GM21825 (cell line): ENCODE measurements around the gene GPX3.

Source experiments
- ATAC-seq: cut with Tn5 transposase; IDR thresholded peaks from one replicate; pipeline ENCODE4 v1.9.1; 2021; ENCODE audit warnings: mild to moderate bottlenecking, moderate library complexity; ENCODE audit not compliant: unreplicated experiment

The GPX3 gene

DNA sequence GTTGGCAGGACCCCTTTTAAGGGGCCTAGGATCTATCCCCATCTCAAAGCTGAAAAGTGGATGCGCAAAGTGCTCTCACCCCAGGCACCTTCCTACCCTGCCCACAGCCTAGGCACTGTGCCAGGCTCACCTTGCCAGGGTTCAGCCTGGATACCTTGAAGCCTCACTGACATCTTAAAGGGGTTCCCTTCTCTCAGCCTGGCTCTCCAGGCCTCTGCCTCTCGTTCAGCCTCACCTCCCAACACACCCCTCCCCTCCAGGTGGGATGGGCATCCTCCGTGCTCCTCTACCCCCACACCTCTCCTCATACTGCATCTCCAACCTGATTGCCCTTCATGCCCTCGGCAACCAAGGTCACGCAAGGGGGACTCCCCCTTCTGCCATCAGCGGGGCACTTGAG, 34.9 kb downstream of the GPX3 start:
- no peak for ATAC-seq

DNA sequence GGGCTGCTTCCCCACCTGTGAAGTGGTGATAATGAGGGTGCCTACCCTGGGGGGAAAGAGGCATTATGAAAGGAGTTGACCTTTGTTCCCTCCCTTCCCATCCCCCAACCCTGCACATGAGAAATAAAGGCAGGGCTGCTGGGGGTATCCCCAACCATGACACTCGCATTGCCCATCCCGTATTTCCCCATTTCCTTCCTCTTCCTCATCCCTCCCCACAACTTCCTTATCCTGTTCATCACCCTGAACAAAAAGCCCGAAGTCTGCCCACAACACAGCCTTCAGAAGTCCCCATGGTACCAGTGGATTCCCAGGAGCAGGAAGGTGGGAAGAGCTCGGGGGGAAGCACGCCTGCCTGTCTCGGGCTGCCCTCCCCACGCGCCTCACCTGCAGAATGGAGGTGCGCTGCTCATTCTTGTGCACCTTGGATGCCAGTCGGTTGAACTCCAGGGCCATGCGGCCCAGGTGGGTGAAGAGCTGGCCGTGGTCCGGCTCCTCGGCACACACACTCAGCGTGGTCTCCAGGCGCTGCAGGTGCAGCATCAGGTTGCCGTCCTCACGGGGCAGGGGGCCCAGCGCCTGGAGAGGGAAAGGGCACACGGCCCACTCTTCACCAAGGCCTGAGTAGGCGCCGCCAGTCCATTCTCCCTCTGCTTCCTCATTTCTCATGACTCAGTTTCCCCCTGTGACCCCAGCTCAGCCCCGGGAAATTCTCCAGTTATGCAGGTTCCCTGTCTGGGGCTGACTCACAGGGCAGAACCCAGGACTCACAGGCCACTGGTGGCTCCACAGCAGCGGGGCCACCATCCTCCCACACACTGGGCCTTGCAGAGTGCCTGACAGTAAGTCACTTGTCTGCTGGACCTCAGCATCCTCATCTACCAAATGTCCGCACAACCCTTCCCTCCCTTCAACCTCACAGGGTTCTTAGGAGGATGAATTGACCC, 36.3 kb downstream of the GPX3 start:
- no peak for ATAC-seq

DNA sequence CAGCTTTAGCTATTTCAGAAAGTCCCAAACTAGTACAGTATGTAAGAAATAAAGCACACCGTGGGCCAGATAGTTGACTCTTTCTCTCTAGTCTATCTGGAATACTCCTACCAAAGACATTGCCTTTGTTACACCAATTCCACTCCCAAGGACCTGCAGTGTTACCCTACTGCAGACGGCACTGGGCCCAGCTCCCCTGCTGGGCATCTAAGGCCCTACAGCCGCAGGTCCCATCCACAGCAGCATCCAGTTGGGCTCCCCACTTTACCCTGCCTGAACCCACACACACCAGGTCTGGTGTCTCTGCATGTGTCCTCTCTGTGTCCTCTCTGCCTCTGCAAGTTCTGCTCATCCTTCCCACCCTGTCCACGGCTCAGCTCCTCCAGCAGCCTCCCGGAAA, 37.9 kb downstream of the GPX3 start:
- ATAC-seq, result no peak

DNA sequence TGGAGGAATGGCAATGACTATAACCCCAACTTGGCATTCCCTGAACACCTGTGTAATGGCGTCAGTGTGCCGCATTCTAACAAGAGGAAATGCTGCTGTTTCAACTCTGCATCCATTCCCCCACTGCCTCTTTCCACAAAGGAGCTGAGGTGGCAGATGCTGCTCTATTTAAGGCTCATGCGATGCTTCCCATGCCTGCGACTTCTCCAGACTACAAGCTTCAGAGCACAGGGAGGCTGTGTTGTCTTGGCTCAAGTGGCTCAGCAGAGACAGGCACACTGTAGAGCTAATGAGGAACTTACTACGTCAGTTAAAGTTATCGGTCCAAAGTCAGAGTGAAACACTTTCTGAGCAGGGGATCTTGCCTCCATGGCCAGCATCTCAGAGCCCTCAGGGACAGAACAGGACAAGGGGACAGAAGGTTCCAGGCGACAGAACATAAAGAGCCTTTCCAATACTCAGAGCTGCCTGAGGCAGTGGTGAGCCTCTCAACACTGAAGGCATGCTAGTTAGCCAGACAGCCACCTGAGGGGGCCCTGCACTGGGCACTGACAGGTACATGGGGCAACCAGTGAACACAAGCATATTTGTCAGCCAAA, 38.6 kb downstream of the GPX3 start:
- ATAC-seq, result no peak

DNA sequence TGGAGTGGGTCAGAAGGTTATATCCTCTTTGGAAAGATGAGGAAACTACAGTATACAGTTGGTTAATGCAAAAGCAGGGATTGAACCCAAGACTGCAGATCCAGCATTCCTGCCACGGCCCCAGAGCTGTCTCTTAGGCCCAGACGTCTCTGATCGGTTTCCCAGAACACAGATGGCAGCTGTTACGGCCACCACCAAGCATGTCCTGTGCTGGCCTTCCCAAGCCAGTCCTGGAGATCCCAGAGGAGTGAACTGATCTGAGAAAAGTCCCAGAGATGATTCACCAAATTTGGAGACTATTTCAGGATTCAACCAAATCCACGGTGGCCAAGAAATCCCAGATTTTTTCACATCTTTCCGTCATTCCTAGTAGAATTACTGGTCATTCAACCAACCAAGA, 40.4 kb downstream of the GPX3 start:
- no peak for ATAC-seq

DNA sequence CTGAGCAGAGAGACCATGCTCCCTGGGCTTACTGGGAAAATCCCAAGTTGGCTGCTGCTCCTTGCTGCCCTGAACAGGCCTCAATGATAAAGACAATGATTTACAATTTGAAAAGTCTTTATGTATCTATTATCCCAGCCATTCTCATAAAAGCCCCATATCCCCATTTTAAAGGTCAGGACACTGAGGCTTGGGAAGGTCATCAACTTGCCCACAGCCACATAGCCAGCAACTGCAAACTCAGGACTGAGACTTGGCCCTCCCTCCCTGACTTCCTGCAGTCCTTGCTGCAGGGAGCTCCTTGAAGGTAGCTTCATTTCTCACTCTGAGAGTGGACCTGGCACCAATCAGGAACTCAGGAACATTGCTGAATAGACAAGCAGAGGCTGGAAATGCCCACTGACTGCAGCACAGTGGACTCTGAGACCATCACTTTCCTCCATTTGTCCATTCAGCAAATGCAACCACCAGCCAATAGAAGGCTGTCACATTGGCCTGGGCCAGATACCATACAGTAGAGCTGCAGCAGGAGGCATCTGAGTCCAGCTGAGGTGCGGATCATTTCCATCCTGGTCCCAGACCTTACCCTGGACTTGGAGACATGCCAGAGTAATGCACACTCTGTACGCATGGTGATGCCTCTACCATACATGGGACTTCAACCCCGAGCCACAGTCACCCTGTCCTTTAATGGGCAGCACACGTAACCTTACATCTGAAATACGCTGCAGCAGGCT, 42.2 kb downstream of the GPX3 start:
- ATAC-seq, result no peak

DNA sequence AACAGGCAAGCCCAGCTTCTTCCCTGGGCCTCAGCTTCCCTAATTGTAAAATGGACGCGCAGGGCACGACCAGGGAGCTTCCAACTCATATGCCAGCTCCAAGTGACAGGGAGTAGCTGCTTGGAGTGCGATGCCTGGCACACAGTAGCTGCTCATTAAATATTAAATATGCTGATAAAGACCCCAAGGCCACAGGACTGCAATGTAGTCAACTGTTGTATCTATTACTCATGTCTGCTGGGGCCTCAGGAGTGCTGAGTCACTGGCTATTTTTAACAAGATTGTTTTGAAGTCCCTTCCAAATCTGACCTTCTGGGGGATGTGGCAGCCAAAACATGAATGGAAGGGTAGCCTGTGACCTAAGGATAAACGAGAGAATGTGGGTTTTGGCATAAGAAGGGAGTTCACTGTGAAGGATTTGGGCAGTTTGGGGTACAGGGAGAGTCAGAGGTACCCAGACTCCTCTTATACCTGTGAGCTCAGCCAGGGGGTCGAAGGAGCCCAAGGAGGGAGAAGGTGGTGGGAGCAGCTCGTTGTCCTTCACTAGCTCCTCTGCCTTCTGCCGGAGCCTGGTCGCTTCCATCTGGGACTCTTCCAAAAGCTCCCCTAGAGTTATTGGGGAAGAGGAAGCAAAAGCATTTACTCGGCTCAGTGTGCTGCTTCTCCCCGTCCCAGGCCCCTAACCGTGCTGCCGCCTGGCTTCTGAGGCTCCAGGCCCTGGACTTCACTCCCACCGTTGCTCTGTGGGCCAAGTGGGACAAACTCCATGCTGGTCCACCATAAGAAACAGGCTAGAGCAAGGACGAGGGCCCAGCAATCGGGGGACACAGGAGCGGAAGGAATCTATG, 43.0 kb downstream of the GPX3 start:
- ATAC-seq, result no peak

DNA sequence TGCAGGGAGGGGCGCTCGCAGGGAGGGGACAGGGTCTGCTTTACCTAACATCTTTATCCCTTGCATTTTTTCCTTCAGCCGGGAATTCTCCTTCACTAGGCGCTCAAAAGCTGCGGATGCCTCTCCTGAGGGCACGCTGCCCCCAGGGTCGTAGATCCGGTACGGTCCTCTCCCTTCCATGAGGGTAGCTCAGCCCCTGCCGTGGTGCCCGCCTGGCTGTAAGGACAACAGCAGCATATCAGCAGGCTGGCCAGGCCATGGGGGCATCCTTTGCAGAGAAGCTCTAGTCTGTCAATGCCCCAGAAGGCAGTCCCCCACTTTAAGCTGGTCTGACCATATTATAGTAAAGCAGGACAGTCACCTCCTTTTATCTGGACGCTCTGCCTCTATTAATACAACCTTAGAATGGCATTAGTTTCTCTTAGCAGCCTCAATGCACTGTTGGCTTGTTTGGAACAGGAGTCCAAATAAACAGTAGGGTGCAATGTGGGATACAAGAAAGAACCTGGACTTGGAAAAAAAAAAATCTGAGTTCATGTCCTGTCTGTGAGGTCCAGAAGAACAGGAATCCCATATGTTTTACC, 44.6 kb downstream of the GPX3 start:
- no peak for ATAC-seq

DNA sequence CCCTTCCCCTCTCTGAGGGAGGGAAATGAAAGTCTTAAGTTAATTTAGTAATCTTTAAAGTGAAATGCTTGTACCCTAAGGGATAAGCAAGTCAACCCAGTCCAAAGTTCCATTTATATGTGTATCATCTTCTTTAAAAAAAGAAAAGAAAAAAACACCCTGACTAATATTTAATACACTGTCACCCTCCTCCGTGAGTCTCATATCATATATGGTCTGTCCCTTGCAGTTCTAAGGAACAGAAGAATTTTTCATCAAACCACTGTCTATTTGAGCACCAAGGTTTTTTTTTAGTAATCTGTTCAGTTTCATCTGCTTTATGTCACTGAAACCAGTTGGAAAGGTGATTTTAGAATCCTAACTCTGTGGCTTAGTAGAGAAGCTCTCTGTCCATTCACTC, 45.2 kb downstream of the GPX3 start:
- ATAC-seq, result no peak

DNA sequence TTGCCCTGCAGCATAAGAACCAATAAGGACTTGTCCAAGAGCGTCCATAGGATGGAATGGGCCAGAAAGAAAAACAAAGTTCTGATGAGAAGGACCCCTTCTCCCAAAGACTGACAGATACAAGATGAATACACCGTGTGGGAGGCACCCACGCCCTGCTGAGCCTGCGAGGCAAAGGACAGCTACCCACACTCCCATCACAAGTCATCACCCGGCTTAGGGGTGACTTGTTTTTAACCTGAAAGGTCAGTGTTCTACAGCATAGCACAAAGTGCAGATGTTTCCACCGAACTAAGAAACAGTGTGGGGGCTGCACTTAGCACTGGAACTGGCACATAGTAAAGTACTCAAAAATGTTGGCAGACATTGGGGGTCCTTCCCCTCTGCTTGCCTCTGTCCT, 46.5 kb downstream of the GPX3 start:
- ATAC-seq, result no peak

DNA sequence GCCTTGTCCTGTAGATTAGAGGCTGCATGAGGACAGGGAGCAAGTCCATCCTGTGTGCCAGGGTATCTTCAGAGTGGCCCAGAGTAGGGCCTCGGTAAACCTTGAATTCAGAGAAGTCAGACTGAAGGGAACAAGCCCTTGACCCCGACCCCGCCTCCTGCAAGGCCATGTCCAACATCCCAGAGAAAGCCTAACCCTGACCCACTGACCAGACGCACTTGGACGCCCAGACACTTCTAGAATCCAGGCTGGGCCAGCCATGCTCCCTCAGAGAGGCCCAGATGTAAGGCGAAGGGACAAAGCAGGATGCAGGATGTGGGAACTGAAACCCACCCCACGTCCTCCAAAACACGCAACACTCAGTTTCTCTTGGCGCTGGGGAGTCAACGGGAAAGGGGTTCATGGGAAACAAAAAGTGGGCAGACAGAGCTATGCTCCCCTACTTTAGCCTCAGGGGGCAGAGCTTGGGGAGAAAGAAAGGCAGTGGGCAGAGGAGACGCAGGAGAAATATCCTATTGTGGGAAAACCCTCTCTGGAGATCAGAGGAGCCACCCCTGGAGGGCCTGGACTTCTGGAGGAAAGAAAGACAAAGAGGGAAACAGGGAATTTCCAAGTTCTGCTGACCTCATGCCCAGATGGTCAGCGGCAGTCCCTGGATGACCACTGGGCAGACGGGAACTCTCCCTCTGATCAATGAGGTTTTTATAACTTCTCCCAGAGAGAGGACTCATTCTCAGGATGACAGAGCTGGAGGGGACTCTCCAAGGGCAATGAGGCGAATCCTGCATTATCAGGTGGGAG, 47.4 kb downstream of the GPX3 start:
- no peak for ATAC-seq

DNA sequence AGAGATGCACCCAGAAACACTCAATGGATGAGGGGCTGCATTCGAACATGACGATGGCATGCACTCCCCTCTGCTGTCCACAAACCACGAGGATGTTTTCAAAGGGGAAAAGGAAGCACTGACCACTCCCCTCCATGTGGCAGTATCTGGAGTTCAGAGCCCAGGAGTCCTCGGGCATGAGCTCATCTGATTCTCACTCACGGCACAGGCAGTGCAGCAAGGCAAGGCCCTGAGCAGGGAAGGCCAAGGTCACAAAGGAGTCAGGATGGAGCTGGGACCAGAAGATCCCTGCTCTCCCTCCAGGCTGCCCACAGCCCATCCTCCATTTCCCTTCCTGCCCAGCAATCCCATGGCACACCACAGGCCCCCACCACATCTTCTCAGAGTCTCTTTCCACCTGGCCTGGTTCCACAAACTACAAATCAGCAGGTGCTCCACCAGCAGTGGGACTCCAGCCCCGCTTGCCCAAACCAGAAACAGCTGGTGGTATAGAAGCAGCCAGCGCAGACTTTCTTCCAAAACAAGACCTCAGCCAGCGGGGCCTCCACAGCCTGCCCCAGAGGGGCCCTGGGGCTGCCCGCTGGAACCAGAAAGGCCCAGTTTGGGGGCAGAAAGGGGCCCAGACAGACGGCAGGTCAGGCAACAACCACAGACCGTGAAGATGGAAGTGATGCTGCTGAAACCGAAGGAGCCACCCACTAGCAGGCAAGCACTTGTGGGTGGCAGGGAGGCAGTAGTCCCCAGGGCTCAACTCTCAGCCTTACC, 48.2 kb downstream of the GPX3 start:
- ATAC-seq, result peak; percentile 59

DNA sequence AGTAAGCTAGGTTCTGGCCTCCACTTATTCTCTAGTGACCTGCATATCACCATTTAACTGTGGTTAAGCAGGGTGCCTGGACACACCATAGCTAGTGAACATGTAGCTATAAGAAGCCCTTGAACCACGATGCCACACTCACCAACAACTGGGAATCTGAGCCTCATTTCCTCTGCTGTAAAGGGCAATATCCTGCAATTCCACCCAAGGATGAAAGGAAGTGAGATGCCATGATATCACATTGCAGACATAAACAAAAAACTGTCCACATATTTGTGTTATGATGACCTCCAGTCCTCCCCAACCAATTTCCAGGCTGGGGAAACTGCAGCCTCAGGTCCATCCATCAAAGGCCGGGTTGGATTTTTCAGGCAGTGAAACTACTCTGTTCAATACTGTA, 50.1 kb downstream of the GPX3 start:
- ATAC-seq, result no peak

DNA sequence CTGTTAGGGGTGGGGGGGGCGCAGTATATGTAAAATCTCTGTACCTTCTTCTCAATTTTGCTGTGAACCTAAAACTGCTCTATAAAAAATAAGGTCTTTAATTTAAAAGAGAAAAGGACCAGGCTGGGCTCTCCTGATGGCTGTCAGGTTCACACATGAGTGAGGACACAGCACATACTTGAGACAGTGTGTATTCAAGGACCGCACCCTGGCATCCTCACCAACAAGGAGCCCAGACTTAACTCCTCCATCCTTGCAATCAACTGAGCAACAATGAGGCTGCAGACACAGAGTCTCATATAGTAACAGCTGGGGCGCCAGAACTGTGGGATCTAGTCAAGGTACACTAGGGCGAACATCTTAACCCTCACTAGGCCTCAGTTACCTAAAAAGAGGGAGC, 50.6 kb downstream of the GPX3 start:
- no peak for ATAC-seq

DNA sequence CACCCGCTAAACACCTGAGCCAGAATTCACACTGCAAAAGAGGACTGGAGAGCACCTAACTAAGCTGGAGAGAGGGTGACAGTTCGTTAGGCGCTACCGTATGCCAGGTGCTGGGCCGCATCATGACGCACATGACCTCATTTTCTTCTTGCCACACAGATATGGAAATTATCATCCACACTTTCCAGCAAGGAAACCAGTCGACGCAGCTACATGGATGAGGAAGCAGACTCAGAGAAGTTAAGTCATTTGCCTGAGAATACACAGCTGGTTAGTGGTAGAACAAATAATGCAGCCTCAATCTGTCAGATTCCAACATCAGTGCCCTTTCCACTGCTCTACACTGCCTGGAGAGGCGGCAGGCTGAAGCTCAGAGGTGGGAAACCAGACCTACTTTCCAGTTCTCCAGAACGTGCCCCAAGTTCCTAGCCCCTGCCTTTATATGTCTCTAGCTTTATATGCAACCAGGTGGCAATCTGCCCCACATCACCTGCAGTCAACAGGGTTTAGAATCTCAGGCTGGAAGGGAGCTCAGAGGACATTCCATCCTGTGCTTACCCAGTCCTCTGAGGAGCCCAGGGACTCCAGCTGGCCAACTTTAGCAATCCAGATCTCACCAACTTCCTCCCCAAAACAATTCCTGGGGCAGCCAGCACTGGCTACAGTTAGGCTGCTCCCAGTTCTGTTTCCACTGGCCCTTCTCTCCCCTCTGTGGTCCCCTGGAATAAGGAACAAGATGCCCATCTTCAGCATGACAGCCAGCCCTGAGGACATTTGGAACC, 51.6 kb downstream of the GPX3 start:
- ATAC-seq, result no peak

DNA sequence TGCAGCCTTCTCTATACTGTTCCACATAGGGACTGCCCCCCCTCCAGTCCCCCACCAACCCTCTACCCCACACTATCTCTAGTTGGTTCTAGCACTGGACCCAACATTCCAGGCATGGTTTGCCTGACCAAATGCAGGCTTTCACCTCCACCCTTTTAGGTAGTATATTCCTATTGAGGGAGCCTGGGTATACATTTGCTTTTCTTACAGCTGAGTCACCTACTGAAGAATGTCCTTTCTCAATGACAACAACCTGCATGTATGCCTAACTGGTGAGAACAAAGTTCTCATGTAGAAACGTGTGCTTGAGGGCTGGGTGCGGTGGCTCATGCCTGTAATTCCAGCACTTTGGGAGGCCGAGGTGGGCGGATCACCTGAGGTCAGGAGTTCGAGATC, 52.2 kb downstream of the GPX3 start:
- ATAC-seq, result no peak

DNA sequence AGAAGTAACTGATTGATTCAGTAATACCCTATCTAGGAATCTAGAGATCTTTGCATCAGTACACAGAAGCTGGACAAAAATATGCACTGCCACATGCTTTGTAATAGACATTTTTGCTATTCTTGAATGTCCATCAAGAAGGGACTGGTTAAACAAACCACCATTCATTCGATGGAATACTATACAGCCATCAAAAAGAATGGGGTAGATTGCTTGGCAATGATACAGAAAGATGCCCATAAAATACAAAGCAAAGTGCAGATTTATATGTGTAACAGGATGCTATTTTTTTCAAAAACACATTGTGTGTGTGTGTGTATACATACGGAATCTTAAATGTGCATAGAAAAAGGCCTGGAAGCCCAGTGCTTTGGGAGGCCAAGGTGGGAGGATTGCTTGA, 52.9 kb downstream of the GPX3 start:
- ATAC-seq, result no peak

DNA sequence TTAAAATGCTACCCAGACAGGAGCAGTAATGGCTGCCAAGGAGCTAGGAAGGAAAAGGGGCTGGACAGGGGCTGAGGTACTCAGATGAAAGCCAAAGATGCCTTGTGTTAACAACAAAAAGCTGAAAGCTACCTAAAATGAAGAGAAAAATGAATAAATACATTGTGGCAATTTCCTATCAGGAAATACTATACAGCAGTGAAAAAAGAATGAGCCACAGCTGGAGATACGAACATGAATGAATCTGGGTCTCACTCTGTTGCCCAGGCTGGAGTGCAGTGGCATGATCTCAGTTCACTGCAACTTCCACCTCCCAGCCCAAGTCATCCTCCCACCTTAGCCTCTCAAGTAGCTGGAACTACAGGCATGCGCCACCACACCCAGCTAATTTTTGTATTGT, 54.2 kb downstream of the GPX3 start:
- no peak for ATAC-seq
